Heart right ventricle (tissue), 16 donors: Measurements from ENCODE around the gene RUNX3. TPM values are rescaled to one million over a fixed set of nuclear protein-coding genes. Genes with fewer than 3 reads are reported as not detected.

Experiments used
- ATAC-seq, 8 donors: fragments of 200-7000 bp; cut with Tn5 transposase; one replicate each; pipeline ENCODE4 v1.9.1; 2020; ENCODE audit warnings: mild to moderate bottlenecking in 8 of 8, moderate library complexity in 8 of 8, moderate number of reproducible peaks in 1 of 8
- DNase-seq, 2 donors: peaks; one replicate each; pipeline ENCODE4 v3.0.0-alpha.2; 2020
- H3K27ac ChIP-seq, 10 donors: fragments of 200-600 bp; sonication (generic) in 2 of 10; one replicate each; pipeline versions ENCODE4 v1.5.0 to v1.8.0; 2020 to 2022; ENCODE audit warnings: mild to moderate bottlenecking in 3 of 10
- H3K27me3 ChIP-seq, 7 donors: fragments of 200-600 bp; one replicate each; pipeline ENCODE4 v1.8.0; 2021 to 2022; ENCODE audit warnings: mild to moderate bottlenecking in 2 of 7
- H3K36me3 ChIP-seq, 9 donors: fragments of 200-600 bp; sonication (generic) in 1 of 9; one replicate each; pipeline versions ENCODE4 v1.5.0 to v1.8.0; 2020 to 2022; ENCODE audit warnings: mild to moderate bottlenecking in 2 of 9
- H3K4me1 ChIP-seq, 9 donors: fragments of 200-600 bp; sonication (generic) in 1 of 9; one replicate each; pipeline versions ENCODE4 v1.5.0 to v1.8.0; 2020 to 2022; ENCODE audit warnings: mild to moderate bottlenecking in 4 of 9
- H3K4me3 ChIP-seq, 10 donors: fragments of 200-600 bp; sonication (generic) in 2 of 10; one replicate each; pipeline versions ENCODE4 v1.5.0 to v1.8.0; 2020 to 2022; ENCODE audit warnings: mild to moderate bottlenecking in 7 of 10, moderate library complexity in 2 of 10
- H3K9me3 ChIP-seq, 11 donors: fragments of 200-600 bp in 10 of 11; sonication (generic) in 2 of 11; one replicate each; pipeline versions ENCODE4 v1.5.0 to v1.8.0; 2013 to 2022; ENCODE audit warnings: mild to moderate bottlenecking in 2 of 11, control low read depth in 1 of 11, moderate library complexity in 1 of 11
- WGBS, 2 donors: extraction: QIAGEN DNeasy Blood & Tissue Kit; methylation state at CpG; one replicate each; pipeline ENCODE4 v1.1.7; 2013; ENCODE audit warnings: inconsistent platforms in 1 of 2; 5-methylcytosine and 5-hydroxymethylcytosine counted together
- intact Hi-C, 10 donors: fragments of 100-400 bp; cut with DNase I; formaldehyde crosslinking; loops; one replicate each; pipeline versions ENCODE4 v1.11.1 to v1.14.2; 2022
- polyA plus RNA-seq, 2 donors: library from polyadenylated mRNA; stranded (reverse); fragments of 200-250 nt; gene quantifications; one replicate each; pipeline ENCODE4 v1.2.3, GENCODE V29; 2013
- total RNA-seq, 10 donors: library from RNA; stranded (reverse); fragmentation: NEBNext Ultra II Directional in 3 of 10; extraction: Animal tissue kit (Norgen Biotek cat#: 25700) in 3 of 10; gene quantifications; one replicate each; pipeline versions ENCODE4 v1.2.1 to v1.2.4, GENCODE V29; 2021 to 2023
- TF ChIP-seq, protein P1 (sequence below), 9 donors: fragments of 200-600 bp; sonication (generic) in 2 of 9; IDR thresholded peaks; one replicate each; pipeline versions ENCODE4 v1.5.0 to v1.8.0; 2021 to 2022; ENCODE audit warnings: antibody characterized with exemption in 9 of 9, mild to moderate bottlenecking in 5 of 9, moderate library complexity in 1 of 9
- donor health status: Arrhythmogenic right ventricular cardiomyopathy.
- donor health status: ischemic (EF 13 %, LVEDD 7.1; RV severe dilation, severe dysfunction).
- donor health status: healthy with polysubstance abuse.
- donor health status: DM: no; HTN: yes; CAD: no.
- donor health status: DM: no; HTN: no; CAD: no.
- donor health status: ischemic (EF 25% LVEDD 6.9; RV normal size, moderate dysfunction).
- donor health status: ischemic (EF 25% LVEDD 5.7; RV mildly dilated, moderate dysfunction).
- donor health status: healthy.
- donor health status: DM: yes; HTN: yes; CAD: no.
- donor health status: Ischemic cardiomyopathy.
- donor health status: ischemic (EF 35%, LVEDD 5.7; RV mildly dilated, moderate dysfunction).
- donor health status: nonischemic (EF 11% LVEDD 7.7; RV severe dilation, severe dysfunction).
- donor health status: DM: yes; HTN: yes; CAD: no.
- donor health status: PGD.
- donor health status: ischemic (EF 29% LVEDD 5.4; RV normal size, mild dysfunction).
- donor health status: nonischemic (EF 23%, LVEDD 6.1; RV moderate dilation, normal function).

The RUNX3 gene
- total and polyA plus RNA-seq, 12 donors: 0.07 to 5.9 (median 0.38) TPM

DNA sequence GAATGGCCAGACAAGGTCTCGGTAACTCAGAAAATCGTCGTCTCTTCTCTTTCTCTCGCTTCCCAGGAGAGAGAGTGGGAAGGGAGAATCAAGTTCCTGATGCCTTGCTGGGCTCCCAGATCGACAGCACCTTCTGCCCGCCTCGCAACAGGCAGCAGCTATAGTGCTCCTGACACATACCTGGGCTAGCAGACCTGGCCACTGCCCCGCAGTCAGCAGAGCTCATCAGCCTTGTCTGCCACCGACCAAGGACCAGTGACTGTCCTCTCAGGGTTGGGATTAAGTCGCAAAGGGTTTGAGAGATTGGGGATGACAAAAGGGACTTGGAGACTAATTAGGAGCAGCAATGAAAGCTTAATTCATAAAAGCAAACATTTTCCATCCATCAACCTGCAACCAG, 4.1 kb downstream of the RUNX3 start:
- no peaks in the 10 kb centered on the region for H3K9me3 ChIP-seq
- H3K36me3 ChIP-seq: no peaks in the 10 kb centered on the region
- 25 to 28% methylated on average over 10 of the region's 10 CpGs for WGBS, 2 donors
- peak overlapping the region in 1 of 10 donors; percentile 65 for H3K4me3 ChIP-seq
- intact Hi-C loops: loop anchor here in 2 of 10 donors (10.0 kb wide), 2 partner anchors 269 to 279 kb away; no protein-coding TSS in a partner anchor
- H3K4me1 ChIP-seq: peaks cover 0 to 53% (median 21%) of the 10 kb centered on the region in 9 donors
- DNase-seq: no peak
- TF ChIP-seq, protein P1, sequence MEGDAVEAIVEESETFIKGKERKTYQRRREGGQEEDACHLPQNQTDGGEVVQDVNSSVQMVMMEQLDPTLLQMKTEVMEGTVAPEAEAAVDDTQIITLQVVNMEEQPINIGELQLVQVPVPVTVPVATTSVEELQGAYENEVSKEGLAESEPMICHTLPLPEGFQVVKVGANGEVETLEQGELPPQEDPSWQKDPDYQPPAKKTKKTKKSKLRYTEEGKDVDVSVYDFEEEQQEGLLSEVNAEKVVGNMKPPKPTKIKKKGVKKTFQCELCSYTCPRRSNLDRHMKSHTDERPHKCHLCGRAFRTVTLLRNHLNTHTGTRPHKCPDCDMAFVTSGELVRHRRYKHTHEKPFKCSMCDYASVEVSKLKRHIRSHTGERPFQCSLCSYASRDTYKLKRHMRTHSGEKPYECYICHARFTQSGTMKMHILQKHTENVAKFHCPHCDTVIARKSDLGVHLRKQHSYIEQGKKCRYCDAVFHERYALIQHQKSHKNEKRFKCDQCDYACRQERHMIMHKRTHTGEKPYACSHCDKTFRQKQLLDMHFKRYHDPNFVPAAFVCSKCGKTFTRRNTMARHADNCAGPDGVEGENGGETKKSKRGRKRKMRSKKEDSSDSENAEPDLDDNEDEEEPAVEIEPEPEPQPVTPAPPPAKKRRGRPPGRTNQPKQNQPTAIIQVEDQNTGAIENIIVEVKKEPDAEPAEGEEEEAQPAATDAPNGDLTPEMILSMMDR (IDR thresholded peaks at IDR 0.05): no peak
- peaks cover 35 to 96% (median 88%) of the 10 kb centered on the region in 7 donors for H3K27me3 ChIP-seq
- ATAC-seq: no peak
- H3K27ac ChIP-seq: peak overlapping the region in 1 of 10 donors; percentile 91

DNA sequence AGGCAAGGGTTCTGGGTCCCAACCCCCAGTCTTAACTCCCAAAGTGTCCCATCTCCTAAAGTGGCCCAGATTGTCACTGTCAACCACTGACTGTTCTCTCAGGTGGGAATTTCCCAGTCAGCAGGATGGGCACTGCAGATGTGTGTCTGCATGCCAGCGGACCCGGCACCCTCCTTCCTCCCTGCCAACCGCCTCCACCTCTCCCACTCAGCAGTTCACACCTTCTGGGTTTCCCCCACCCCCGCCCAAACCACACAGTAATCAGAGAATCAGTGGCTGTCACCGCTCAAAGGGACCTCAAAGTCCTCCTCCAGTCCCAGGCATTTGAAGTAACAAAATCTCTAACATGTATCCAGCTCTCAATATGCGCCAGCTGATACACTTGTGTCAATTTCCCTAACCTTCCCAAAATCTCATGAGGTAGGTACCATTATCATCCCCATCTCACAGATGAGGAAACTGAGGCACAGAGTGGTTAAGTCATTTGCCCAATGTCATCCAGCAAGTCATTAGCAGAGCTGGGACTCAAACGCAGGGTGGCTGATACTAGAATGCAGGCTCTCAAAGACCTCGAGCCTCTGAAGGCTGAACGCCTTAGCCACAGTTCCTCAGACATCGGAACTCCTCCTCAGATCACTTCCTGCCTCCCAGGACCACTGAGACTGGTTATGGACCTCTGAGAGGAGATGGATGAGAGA, 4.8 kb downstream of the RUNX3 start:
- intact Hi-C loops: loop anchor here in 2 of 10 donors (10.0 kb wide), 2 partner anchors 270 to 280 kb away; no protein-coding TSS in a partner anchor
- TF ChIP-seq, protein P1 (IDR thresholded peaks at IDR 0.05): no peak
- Histone ChIP-seq H3K4me3 (peak overlapping the region in 1 of 10 donors; percentile 65), H3K36me3 (peaks cover 0 to 4% (median 0%) of the 10 kb centered on the region in 9 donors), H3K27ac (peak overlapping the region in 1 of 10 donors; percentile 91), H3K9me3 (no peaks in the 10 kb centered on the region), H3K27me3 (peaks cover 28 to 88% (median 81%) of the 10 kb centered on the region in 7 donors), H3K4me1 (peaks cover 0 to 53% (median 16%) of the 10 kb centered on the region in 9 donors)
- ATAC-seq: no peak
- 51% methylated on average over 10 of the region's 10 CpGs for WGBS, 2 donors
- DNase-seq: no peak

GRCh38 chr1:24923485-24924113, 6.5 kb downstream of the RUNX3 start:
- intact Hi-C loops: loop anchor here in 3 of 10 donors (2.0 to 10.0 kb wide), 3 partner anchors 67 to 281 kb away; no protein-coding TSS in a partner anchor
- TF ChIP-seq, protein P1 (IDR thresholded peaks at IDR 0.05): no peak
- Histone ChIP-seq H3K9me3 (no peaks in the 10 kb centered on the region), H3K27ac (peak overlapping the region in 1 of 10 donors; percentile 66), H3K27me3 (peaks cover 20 to 74% (median 67%) of the 10 kb centered on the region in 7 donors), H3K4me1 (peaks cover 0 to 58% (median 5%) of the 10 kb centered on the region in 9 donors), H3K36me3 (peaks cover 0 to 10% (median 0%) of the 10 kb centered on the region in 9 donors), H3K4me3 (no peak overlapping the region)
- WGBS, 2 donors: 76 to 77% methylated on average over 15 of the region's 15 CpGs
- no peak for ATAC-seq
- DNase-seq: no peak

- intact Hi-C loops: loop anchor here in 3 of 10 donors (2.0 to 10.0 kb wide), 3 partner anchors 69 to 283 kb away; no protein-coding TSS in a partner anchor
- Histone ChIP-seq H3K27ac (peak overlapping the region in 1 of 10 donors; percentile 66), H3K36me3 (peaks cover 0 to 15% (median 0%) of the 10 kb centered on the region in 9 donors), H3K4me1 (peaks cover 0 to 43% (median 4%) of the 10 kb centered on the region in 9 donors), H3K4me3 (no peak overlapping the region), H3K27me3 (peaks cover 9 to 59% (median 52%) of the 10 kb centered on the region in 7 donors), H3K9me3 (no peaks in the 10 kb centered on the region)
- TF ChIP-seq, protein P1 (IDR thresholded peaks at IDR 0.05): no peak
- 88 to 90% methylated on average over 9 of the region's 9 CpGs for WGBS, 2 donors
- ATAC-seq (no peak), DNase-seq (no peak)
These were observed 8.0 kb downstream of the RUNX3 start for GRCh38 chr1:24921938-24922662.
